HG03139 (cell line): ENCODE results near the gene GRK3.

Experiments
- ATAC-seq: cut with Tn5 transposase; IDR thresholded peaks from one replicate; pipeline ENCODE4 v1.9.1; 2021; ENCODE audit not compliant: unreplicated experiment

The GRK3 gene

GRCh38 chr22:25750569-25751173, 186.2 kb downstream of the GRK3 start:
- ATAC-seq = no peak

DNA sequence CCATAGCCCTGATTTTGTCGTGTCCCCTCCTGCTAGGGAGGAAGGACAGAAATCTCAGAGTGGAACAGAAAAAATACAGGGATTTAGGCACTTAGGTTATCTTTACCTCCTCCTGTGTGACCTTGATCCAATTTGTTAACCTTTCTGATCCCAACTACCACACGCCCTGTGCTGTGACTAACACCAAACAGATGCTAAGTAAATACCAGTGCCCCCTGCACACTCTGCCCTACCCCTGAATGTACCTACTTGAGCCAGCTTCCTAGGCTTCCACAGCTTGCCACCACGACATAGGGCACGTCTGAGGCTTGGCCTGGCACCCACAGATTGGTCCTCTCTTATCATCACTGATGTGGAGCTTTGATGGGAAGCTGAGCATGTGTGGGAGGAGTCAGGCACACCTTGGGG, 186.7 kb downstream of the GRK3 start:
- no peak for ATAC-seq

DNA sequence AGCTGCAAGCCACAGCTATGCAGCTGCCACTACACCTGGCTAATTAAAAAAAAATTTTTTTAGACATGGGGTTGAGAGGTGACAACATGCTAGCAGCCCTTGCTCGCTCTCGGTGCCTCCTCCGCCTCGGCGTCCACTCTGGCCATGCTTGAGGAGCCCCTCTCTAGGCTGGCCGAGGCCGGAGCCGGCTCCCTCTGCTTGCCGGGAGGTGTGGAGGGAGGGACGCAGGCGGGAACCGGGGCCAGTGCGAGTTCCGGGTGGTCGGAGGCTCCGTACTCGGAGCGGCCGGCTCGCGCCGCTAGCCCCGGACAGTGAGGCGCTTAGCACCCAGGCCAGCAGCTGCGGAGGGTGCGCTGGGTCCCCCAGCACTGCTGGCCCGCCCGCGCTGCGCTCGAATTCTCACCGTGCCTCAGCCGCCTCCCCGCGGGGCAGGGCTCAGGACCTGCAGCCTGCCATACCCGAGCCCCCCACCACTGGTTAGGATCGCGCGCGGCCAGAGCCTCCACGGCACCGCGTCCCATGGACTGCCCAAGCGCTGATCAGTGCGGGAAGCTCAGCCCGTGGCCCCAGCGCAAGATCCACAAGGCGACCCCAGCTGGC, 188.2 kb downstream of the GRK3 start:
- ATAC-seq = no peak

DNA sequence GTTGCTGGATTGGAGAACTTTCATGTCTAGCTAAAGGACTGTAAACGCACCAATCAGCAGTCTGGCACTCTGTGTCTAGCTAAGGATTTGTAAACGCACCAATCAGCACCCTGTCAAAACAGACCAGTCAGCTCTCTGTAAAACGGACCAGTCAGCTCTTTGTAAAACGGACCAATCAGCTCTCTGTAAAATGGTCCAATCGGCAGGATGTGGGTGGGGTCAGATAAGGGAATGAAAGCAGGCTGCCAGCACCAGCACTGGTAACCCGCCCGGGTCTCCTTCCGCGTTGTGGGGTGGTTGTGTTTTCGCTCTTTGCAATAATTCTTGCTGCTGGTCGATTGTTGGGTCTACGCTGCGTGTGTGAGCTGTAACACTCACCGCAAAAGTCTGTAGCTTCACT, 188.8 kb downstream of the GRK3 start:
- no peak for ATAC-seq

DNA sequence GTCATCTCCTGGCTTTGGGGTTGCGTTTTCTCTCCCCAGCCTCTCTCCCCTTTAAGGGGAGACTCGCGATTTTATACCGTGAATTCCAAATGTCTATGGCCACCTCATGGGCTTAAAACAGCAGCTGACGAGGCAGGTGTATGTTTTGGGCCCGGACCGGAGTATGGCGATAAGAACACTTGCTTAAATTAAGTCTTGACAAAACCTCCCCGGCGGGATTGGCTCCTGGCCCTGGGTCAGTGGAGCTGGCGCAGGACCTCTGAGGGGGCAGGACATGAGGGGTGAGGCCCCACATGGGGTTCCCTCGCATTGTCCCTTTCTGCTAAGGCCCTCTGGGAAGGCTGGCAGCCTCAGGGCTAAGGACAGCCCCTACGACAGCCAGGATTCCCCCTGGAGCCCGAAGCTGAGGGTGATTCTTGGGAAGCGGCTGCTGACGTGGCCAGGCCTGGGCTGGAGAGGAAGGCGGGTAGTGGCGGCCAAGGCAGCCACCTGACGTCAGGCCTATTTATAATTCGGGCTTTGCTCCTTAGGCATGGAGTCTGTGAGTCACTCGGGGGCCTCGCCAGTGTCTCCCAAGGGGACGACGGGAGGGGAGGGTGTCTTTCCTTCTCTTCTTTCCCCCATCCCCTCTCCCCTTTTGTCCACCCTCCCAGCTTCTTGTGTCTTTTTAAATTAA, 190.2 kb downstream of the GRK3 start:
- no peak for ATAC-seq

DNA sequence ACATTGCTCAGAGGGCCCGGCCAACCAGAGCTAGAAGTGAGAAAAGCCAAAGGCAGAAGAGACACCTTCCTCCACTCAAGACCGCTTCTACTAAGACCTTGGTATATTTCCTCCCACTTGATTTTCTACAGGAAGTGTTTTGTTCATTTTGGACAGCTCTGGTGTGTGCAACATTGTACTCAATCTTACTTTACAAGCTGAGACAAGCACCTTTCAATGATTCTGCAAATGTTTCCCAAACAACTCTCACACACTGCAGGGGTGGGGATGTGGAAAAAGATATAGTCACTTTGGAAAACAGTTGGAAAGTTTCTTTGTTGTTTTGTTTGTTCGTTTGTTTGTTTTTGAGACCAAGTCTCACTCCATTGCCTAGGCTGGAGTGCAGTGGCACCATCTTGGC, 193.2 kb downstream of the GRK3 start:
- ATAC-seq = no peak

DNA sequence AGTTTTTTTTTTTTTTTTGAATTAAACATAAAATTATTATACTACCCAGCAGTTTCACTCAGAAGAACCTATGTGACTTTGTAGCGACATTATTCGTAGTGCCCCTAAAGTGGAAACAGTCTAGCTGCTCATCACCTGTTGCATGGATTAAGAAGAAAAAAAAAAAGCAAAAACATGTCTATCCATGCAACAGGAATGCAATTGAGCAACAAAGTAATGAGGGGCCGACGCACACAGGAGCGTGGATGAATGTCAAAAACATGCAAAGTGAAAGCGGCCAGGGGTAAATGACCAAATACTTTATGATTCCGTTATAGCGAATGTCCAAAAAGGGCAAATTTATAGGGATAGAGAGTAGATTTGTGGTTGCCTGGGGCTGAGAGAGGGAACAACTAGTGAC, 193.8 kb downstream of the GRK3 start:
- ATAC-seq = no peak

- ATAC-seq = no peak
These were observed 195.4 kb downstream of the GRK3 start for GRCh38 chr22:25759825-25760231.

- ATAC-seq = no peak
These were observed 195.8 kb downstream of the GRK3 start for GRCh38 chr22:25760294-25760693.

- ATAC-seq = no peak
These were observed 196.5 kb downstream of the GRK3 start for GRCh38 chr22:25760848-25761595.

DNA sequence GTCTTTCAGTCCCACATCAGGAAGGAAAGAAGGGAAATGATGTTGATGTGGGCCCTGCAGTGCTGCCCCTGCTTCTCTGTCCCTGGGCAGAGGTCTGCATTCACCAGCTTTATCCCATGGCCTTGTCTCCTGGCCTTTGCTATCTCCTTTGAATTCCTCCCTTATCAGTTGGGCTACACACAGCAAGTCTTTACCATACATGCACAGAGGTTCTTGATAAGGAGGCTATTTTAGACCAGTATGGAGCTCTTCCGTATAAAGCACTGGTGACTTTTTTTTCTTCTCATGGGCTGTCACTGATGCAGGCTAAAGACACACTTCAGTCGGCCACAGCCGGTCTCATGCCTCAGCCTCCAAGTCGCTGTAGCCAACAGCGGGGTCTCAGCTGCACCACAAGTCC, 197.7 kb downstream of the GRK3 start:
- ATAC-seq = no peak

DNA sequence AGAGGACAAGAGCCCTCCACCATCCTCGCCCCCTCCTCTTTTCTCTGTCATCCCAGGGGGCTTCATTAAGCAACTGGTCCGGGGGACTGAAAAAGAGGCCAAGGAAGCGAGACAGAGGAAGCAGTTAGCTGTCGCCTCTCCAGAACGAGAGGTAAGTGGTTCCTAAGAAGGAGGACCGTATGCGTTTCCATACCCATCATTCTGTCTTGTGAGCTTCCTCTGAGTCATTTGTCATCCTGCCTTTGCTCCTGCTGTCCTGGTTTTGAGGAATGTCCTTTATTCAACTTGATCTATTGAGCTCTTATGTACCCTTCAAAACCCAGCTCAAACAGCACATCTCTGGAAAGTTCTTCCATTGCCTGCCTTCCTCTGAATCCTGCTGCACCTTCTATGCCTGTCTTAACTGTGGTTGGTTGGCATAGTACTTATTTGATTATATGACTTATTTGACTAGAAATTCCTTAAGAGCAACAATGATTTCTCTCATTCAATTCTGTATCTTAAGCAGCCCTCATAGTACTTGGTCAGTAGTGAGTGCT, 198.8 kb downstream of the GRK3 start:
- ATAC-seq = no peak

DNA sequence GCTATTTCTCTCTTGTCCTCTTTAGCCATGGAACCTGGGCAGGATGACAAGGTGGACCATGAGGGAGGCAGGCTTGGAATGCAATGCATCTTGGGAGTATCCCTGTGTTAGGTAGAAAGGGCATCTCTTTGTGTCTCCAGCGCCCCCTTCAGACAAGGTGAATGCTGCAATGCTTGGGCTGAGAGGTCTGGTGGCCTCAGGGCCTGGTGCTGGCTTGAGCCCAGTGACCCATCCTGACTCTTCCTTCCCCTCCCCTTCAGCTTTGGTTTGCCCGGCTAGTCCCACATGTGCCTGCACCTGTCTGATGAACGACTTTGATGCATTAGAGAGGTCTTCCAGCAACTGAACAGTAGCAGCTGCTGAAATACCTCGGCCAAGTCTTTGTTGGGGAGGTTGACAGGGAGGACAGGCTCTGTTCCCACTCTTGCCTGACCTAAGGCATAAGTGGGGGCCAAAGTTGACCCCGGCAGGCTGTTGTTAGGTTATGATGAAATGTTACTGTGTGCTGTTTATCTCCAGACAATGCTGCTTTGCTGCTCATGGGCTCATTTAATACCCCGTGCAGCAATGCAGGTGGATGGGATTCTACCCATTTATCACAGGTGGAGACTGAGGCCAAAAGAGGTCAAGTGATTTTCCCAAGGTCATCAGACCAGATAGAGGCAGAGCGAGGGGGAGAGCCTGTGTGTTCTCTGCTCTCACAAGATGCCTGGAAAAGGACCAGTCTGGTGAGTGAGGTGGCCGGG, 200.0 kb downstream of the GRK3 start:
- no peak for ATAC-seq

DNA sequence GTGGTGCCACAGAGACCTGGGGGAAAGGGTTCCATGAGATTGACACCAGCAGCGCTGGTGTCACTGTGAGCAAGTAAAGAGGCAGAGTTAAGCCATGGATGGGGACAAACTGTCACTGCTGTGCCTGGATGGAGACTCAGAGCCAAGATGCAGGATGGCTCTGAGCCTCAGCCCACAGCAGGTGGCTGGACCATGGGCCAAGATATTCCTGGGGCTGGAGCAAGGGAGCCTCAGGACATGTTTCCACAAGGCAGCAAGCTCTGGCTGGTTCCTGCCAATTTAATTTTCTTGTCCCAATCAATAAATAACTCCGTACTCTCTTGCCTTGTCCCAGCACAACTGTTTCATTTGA, 200.5 kb downstream of the GRK3 start:
- ATAC-seq = no peak

GRCh38 chr22:25765801-25766200, 201.3 kb downstream of the GRK3 start:
- ATAC-seq = no peak

DNA sequence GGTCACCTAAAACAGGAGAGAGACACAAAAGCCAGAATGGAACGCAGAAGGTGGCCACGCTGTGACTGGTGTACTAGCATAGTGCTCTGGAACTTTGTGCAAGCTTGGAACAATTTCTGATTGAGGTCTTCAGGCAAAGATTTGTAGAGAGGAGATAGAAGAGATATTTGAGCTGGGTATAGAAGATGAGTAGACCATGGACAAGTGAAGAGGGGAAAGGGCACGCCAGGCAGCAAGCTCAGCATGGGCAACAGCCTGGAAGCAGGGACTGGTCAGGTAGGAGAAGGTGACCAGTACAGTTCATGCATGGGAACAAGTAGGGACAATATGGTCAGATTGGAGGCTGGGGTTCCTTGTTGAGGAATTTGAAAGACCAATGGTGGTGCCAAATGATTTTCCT, 201.9 kb downstream of the GRK3 start:
- no peak for ATAC-seq

DNA sequence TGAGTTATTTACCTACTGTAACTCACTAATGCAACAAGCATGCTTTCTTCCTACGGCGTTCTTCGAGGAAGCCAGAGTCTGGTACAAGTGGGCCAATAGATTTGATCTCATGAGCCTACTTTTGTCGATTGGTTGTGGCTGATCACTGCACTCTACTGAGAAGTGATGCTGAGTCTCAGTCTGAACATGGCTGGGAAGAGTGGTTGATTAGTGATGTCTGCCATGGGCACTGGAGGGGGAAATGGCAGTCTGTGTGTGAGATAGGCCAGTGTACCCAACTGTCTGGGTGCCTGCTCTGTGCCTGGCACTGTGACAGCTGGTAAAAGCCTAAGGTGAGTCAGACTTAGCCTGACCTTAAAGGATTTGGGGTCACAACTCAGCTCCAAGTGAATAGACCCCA, 205.9 kb downstream of the GRK3 start:
- ATAC-seq = no peak

- no peak for ATAC-seq
These were observed 207.8 kb downstream of the GRK3 start for GRCh38 chr22:25772288-25772687.

GRCh38 chr22:25774575-25775026, 210.1 kb downstream of the GRK3 start:
- ATAC-seq = no peak

DNA sequence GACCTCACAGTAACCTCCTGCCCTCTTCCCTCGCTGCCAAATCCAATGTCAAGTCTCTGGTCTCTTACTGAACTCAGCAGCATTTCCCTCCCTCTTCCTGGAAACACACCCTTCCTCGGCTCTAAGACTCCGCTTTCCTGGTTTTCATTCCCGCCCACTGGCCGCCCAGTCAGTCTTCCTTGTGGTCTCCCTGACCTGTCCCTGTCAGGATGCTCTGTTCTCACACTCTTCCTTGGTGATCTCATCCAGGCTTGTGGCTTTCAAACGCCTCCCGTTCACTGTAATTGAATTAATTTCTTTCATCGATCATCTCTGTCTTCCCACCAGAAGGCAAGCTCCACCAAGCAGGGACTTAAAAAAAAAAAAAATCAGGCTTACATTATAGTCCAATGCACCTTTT, 211.1 kb downstream of the GRK3 start:
- ATAC-seq = no peak

GRCh38 chr22:25777411-25777810, 212.9 kb downstream of the GRK3 start:
- ATAC-seq = no peak
